PC-9 (cell line): Measurements from ENCODE around the gene SRBD1. TPM values are rescaled to one million over a fixed set of nuclear protein-coding genes. Genes with fewer than 3 reads are reported as not detected.

Experiments
- BruUV-seq: library from RNA; stranded (reverse); fragments of 400-500 nt; replicated peaks from 2 replicates; lab custom pipeline; 2021; lab: Mats Ljungman, UMichigan
- CTCF ChIA-PET: fragments of 300-600 bp; sonication (Branson Sonifier 250); formaldehyde crosslinking; loops from one replicate; lab custom pipeline; 2022; ENCODE audit warnings: antibody characterized with exemption; lab: Charles Lee
- POLR2A ChIA-PET: fragments of 300-600 bp; sonication (Branson Sonifier 250); formaldehyde crosslinking; loops from one replicate; lab custom pipeline; 2022; ENCODE audit warnings: antibody characterized with exemption; ENCODE audit not compliant: unreplicated experiment; lab: Charles Lee
- DNase-seq, 2 experiments: peaks; one replicate each; pipeline versions ENCODE4 v3.0.0 to v3.0.0-alpha.2; 2015 to 2022; ENCODE audit warnings: mixed read lengths in 1 of 2
- H2AFZ ChIP-seq: fragments of 200-600 bp; sonication (generic); 2 replicates; pipeline ENCODE4 v1.8.1; 2017; ENCODE audit warnings: antibody characterized with exemption
- H3F3A ChIP-seq: fragments of 200-600 bp; sonication (generic); 2 replicates; pipeline ENCODE4 v1.8.1; 2017; ENCODE audit warnings: antibody characterized with exemption, mild to moderate bottlenecking, low read depth; ENCODE audit not compliant: insufficient read depth
- H3K27ac ChIP-seq: fragments of 200-600 bp; sonication (generic); 2 replicates; pipeline ENCODE4 v1.6.1; 2016; ENCODE audit warnings: mixed run types
- H3K27me3 ChIP-seq: fragments of 200-600 bp; sonication (generic); 2 replicates; pipeline ENCODE4 v1.6.1; 2016; ENCODE audit warnings: low read depth, mixed run types; ENCODE audit not compliant: insufficient read depth
- H3K36me3 ChIP-seq: fragments of 200-600 bp; sonication (generic); 2 replicates; pipeline ENCODE4 v1.6.1; 2016; ENCODE audit warnings: low read depth, mixed run types
- H3K4me1 ChIP-seq: fragments of 200-600 bp; sonication (generic); replicated peaks from 2 replicates; pipeline ENCODE4 v1.6.1; 2016; ENCODE audit warnings: mixed run types; ENCODE audit not compliant: insufficient read depth
- H3K4me2 ChIP-seq: fragments of 200-600 bp; sonication (generic); 2 replicates; pipeline ENCODE4 v1.6.1; 2017; ENCODE audit warnings: mixed run types
- H3K4me3 ChIP-seq: fragments of 200-600 bp; sonication (generic); 2 replicates; pipeline ENCODE4 v1.6.1; 2016; ENCODE audit warnings: mixed run types
- H3K79me2 ChIP-seq: fragments of 200-600 bp; sonication (generic); 2 replicates; pipeline ENCODE4 v1.6.1; 2017; ENCODE audit warnings: low read depth, mixed run types
- H3K9me2 ChIP-seq: fragments of 200-600 bp; sonication (generic); 2 replicates; pipeline ENCODE4 v1.8.1; 2017; ENCODE audit warnings: mild to moderate bottlenecking; ENCODE audit not compliant: insufficient read depth
- H3K9me3 ChIP-seq: fragments of 200-600 bp; sonication (generic); 2 replicates; pipeline ENCODE4 v1.8.1; 2016; ENCODE audit warnings: low read depth; ENCODE audit not compliant: insufficient read depth
- H4K20me1 ChIP-seq: fragments of 200-600 bp; sonication (generic); 2 replicates; pipeline ENCODE4 v1.8.1; 2017; ENCODE audit not compliant: insufficient read depth
- EZH2 ChIP-seq: fragments of 200-600 bp; sonication (generic); IDR thresholded peaks from 2 replicates; pipeline ENCODE4 v1.8.0; 2017; ENCODE audit warnings: antibody characterized with exemption, low read depth
- intact Hi-C: fragments of 100-400 bp; cut with micrococcal nuclease; formaldehyde crosslinking; loops from one replicate; pipeline ENCODE4 v1.10.0; 2022; ENCODE audit not compliant: unreplicated experiment
- total RNA-seq: library from RNA; stranded (reverse); gene quantifications from 2 replicates; pipeline ENCODE4 v1.2.3, GENCODE V29; 2021
- TF ChIP-seq, protein P1 (sequence below): fragments of 200-600 bp; sonication (generic); conservative IDR thresholded peaks from 2 replicates; pipeline ENCODE4 v1.6.1; 2017; ENCODE audit warnings: mixed run types, antibody characterized with exemption, mild to moderate bottlenecking, moderate library complexity

Gene SRBD1
- total RNA-seq, 1 experiment from 2014 or later = 17.8 TPM

DNA sequence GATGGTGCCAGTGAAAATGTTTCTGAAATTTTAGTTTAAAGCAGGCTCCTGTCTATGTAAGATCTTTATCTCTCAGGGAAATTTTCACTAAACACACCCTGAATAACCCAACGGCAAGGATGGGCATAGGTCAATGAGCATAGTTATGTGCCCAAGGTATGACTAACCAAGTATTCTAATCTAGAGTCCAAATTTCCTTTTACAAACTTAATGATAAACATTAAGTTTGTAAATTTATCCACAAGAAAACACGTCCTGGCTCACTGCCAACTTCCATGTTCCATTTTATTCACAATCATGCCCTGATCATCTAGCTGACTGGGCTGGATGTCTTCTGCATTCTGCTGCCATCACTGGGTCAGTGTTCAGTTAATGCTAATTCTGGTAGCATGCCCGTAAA lies 151.2 kb downstream of the SRBD1 start:
- Histone ChIP-seq H4K20me1 (no peaks in the 10 kb centered on the region), H3K36me3 (no peaks in the 10 kb centered on the region), H3K4me3 (no peak overlapping the region), H3K27me3 (no peaks in the 10 kb centered on the region), H3K4me2 (no peak overlapping the region), H3K4me1 (peaks cover 20% of the 10 kb centered on the region), H3F3A (peaks cover 13% of the 10 kb centered on the region; the same call in 1 of the 2 replicates), H3K79me2 (0 out of 2 replicates have a peak, but pooled peaks cover 5% of the 10 kb centered on the region), H3K9me2 (no peaks in the 10 kb centered on the region), H2AFZ (no peak overlapping the region), H3K9me3 (0 out of 2 replicates have a peak, but pooled peaks cover 4% of the 10 kb centered on the region), H3K27ac (peak overlapping the region; percentile 62)
- BruUV-seq = no TSS peak
- no peak for DNase-seq
- CTCF ChIA-PET = no interaction called here
- TF ChIP-seq, protein P1, sequence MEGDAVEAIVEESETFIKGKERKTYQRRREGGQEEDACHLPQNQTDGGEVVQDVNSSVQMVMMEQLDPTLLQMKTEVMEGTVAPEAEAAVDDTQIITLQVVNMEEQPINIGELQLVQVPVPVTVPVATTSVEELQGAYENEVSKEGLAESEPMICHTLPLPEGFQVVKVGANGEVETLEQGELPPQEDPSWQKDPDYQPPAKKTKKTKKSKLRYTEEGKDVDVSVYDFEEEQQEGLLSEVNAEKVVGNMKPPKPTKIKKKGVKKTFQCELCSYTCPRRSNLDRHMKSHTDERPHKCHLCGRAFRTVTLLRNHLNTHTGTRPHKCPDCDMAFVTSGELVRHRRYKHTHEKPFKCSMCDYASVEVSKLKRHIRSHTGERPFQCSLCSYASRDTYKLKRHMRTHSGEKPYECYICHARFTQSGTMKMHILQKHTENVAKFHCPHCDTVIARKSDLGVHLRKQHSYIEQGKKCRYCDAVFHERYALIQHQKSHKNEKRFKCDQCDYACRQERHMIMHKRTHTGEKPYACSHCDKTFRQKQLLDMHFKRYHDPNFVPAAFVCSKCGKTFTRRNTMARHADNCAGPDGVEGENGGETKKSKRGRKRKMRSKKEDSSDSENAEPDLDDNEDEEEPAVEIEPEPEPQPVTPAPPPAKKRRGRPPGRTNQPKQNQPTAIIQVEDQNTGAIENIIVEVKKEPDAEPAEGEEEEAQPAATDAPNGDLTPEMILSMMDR = no peak
- no peak for TF ChIP-seq EZH2
- intact Hi-C loops = no loop called here
- POLR2A ChIA-PET = interaction anchor here (0.7 kb wide), 1 partner anchor 13 kb away, joined by 3 read pairs; no protein-coding TSS in a partner anchor

DNA sequence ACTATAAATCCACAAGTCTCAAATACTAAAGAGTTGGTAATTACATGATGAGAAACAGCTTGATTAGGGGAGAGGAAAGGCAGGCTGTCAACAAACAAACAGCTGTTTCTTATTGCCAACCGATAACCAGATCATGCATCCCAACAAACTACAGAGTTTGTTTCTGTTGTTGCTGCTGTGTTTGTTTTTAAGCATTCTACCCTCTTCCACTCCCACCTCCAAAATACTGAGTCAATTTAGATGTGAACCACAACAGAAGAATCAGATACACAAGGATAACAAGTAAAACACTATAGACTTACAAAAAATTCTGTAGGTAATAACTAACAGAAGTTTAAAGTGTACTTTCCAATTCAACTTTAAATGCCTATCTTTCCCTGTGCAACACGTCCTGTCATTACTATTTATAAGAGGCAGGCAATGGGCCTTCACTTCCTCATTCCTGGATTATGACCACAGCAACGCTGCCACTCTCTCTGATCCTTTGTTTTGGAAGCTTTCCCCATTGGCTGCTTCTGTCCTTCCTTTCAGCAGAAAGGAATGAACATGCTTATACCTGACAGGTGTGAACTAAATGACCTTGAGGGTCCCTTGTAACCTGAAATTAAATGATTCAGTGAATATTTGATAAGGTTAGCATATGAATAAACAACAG lies 152.0 kb downstream of the SRBD1 start:
- H3K4me2 ChIP-seq = peak overlapping the region; percentile 66
- CTCF ChIA-PET = no interaction called here
- no peaks in the 10 kb centered on the region for H3K36me3 ChIP-seq
- no peaks in the 10 kb centered on the region for H3K27me3 ChIP-seq
- peak overlapping the region; percentile 62 for H3K27ac ChIP-seq
- peak overlapping the region; percentile 6; the same call in 1 of the 2 replicates for H3K4me3 ChIP-seq
- H3F3A ChIP-seq = peaks cover 13% of the 10 kb centered on the region; the same call in 1 of the 2 replicates
- BruUV-seq = no TSS peak
- no peaks in the 10 kb centered on the region for H4K20me1 ChIP-seq
- peaks cover 20% of the 10 kb centered on the region for H3K4me1 ChIP-seq
- intact Hi-C loops = no loop called here
- H3K9me3 ChIP-seq = 0 out of 2 replicates have a peak, but pooled peaks cover 4% of the 10 kb centered on the region
- DNase-seq = peak; percentile 65 to 95
- H3K9me2 ChIP-seq = no peaks in the 10 kb centered on the region
- H2AFZ ChIP-seq = peak overlapping the region; percentile 31; the same call in 1 of the 2 replicates
- H3K79me2 ChIP-seq = 0 out of 2 replicates have a peak, but pooled peaks cover 5% of the 10 kb centered on the region
- TF ChIP-seq, protein P1 = no peak
- no peak for TF ChIP-seq EZH2
- POLR2A ChIA-PET = interaction anchor here (0.7 kb wide), 2 partner anchors 12 to 240 kb away, joined by 3 to 4 read pairs; no protein-coding TSS in a partner anchor

DNA sequence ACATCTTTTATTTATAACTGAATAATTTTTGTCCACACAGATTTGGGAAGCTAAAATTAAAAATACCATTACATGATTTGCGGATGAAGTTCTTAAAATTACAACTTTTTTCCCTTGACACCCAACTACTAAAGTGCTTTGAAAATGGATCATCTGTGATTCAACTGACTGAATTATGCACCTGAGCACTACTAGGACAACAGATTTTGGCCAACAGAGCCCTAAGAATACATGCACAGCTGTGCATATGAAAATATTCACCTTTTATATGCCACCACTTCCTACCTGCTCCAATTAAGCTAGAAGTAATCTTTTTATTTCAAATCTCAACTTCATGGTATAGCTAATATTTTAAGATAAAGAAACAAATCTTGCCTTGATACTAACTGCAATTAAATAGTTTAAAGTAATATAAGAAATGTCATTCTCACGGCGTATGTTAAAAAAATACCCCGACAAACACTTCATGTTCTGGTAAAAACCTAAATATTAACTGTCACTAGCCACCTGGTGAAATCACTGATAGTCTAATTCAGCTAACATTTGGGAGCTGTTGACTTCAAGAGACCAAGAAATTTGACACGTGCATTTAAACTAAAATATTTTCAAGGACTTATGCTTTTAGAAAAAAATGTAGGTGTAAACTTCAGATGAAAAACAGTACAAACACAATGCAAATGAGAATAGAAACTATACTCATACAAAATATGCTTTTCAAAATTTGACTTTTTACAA lies 153.7 kb downstream of the SRBD1 start:
- Histone ChIP-seq H3K27me3 (no peaks in the 10 kb centered on the region), H3K4me1 (peaks cover 20% of the 10 kb centered on the region), H3K27ac (no peak overlapping the region), H3K9me3 (0 out of 2 replicates have a peak, but pooled peaks cover 4% of the 10 kb centered on the region), H3K4me2 (no peak overlapping the region), H3K9me2 (no peaks in the 10 kb centered on the region), H4K20me1 (no peaks in the 10 kb centered on the region), H2AFZ (no peak overlapping the region), H3K4me3 (no peak overlapping the region), H3K79me2 (0 out of 2 replicates have a peak, but pooled peaks cover 5% of the 10 kb centered on the region), H3K36me3 (no peaks in the 10 kb centered on the region), H3F3A (peaks cover 15% of the 10 kb centered on the region)
- intact Hi-C loops = no loop called here
- no TSS peak for BruUV-seq
- no peak for DNase-seq
- CTCF ChIA-PET = no interaction called here
- TF ChIP-seq, protein P1 = no peak
- no peak for TF ChIP-seq EZH2
- POLR2A ChIA-PET = no interaction called here
